ENCODE results near the gene NTMT1. TPM values are rescaled to one million over a fixed set of nuclear protein-coding genes. Genes with fewer than 3 reads are reported as not detected.
"Not testable (repeated sequence)": the region's sequence is repeated elsewhere in the genome, so short reads cannot be mapped to it uniquely, and the experiment has no call there.

Gene NTMT1
- total and polyA plus RNA-seq, 9 of the 15 experiments (the other 6 are each of a cell fraction or from before 2014, with no cell fraction given), result 42.1 to 116 (median 74.7) TPM

- intact Hi-C loops (cut with micrococcal nuclease); DNase-seq (ENCODE audit: extremely low read depth in 1 of 4, low spot score in 3 of 4); BruUV-seq (replicated peaks); H2AFZ ChIP-seq (ENCODE audit: low read depth, low read length); H3K27me3 ChIP-seq (ENCODE audit: control insufficient read depth in 2 of 2, insufficient read depth in 2 of 2, low read length in 2 of 2); H3K4me2 ChIP-seq (ENCODE audit: insufficient read depth, low read length); H3K9ac ChIP-seq (ENCODE audit: insufficient read depth in 1 of 2, low read depth in 2 of 2, low read length in 2 of 2); FAIRE-seq; in situ Hi-C loops (cut with MboI); H3K4me3 ChIP-seq; CTCF ChIA-PET (ENCODE audit: low intra/inter-chr PET ratio); H3K9me3 ChIP-seq (replicated peaks; ENCODE audit: control insufficient read depth, insufficient read depth, low read depth, low read length); H3K27ac ChIP-seq (ENCODE audit: extremely low read depth, low read depth, low read length); ATAC-seq; H3K9me1 ChIP-seq (ENCODE audit: control insufficient read depth, insufficient read depth, low read length): not testable (repeated sequence)
- POLR2A ChIA-PET, result interaction anchor here (0.6 to 2.3 kb wide), 3 partner anchors 10 to 497 kb away, joined by 3 to 11 read pairs (median 6); partner anchors contain the start of gene NTMT1
- peak; percentile 53 for TF ChIP-seq POLR2A (conservative IDR thresholded peaks at IDR 0.05)
- peaks cover 0 to 33% of the 10 kb centered on the region in 2 experiments; a peak in 3 of 5 replicates for H3K4me1 ChIP-seq (replicated peaks in 1 of 2; ENCODE audit: control insufficient read depth in 2 of 2, insufficient read depth in 2 of 2, low read length in 2 of 2)
- H3K36me3 ChIP-seq (ENCODE audit: control insufficient read depth, insufficient read depth, low read length), result peaks cover 82% of the 10 kb centered on the region; the same call in 2 of the 3 replicates
- 95% methylated on average over 10 of the region's 10 CpGs for WGBS (ENCODE audit: insufficient coverage, low coverage, missing lambda C conversion rate)
- peaks cover 29% of the 10 kb centered on the region for H3K79me2 ChIP-seq (ENCODE audit: control insufficient read depth, insufficient read depth, low read length)
- peaks cover 35% of the 10 kb centered on the region for H4K20me1 ChIP-seq (replicated peaks; ENCODE audit: control insufficient read depth, insufficient read depth, low read length)
These were observed 10.4 kb downstream of the NTMT1 start for GRCh38 chr9:129636343-129636742.

- Histone ChIP-seq H3K27ac (ENCODE audit: extremely low read depth, low read depth, low read length) (no peak overlapping the region), H3K4me2 (ENCODE audit: insufficient read depth, low read length) (no peak overlapping the region), H4K20me1 (replicated peaks; ENCODE audit: control insufficient read depth, insufficient read depth, low read length) (peaks cover 31% of the 10 kb centered on the region), H3K4me1 (replicated peaks in 1 of 2; ENCODE audit: control insufficient read depth in 2 of 2, insufficient read depth in 2 of 2, low read length in 2 of 2) (peaks cover 0 to 34% of the 10 kb centered on the region in 2 experiments; a peak in 3 of 5 replicates), H3K9ac (ENCODE audit: insufficient read depth in 1 of 2, low read depth in 2 of 2, low read length in 2 of 2) (no peak overlapping the region), H3K9me1 (ENCODE audit: control insufficient read depth, insufficient read depth, low read length) (no peaks in the 10 kb centered on the region), H3K27me3 (ENCODE audit: control insufficient read depth in 2 of 2, insufficient read depth in 2 of 2, low read length in 2 of 2) (no peaks in the 10 kb centered on the region), H3K79me2 (ENCODE audit: control insufficient read depth, insufficient read depth, low read length) (peaks cover 28% of the 10 kb centered on the region), H3K4me3 (no peak overlapping the region), H2AFZ (ENCODE audit: low read depth, low read length) (no peak overlapping the region), H3K9me3 (replicated peaks; ENCODE audit: control insufficient read depth, insufficient read depth, low read depth, low read length) (no peaks in the 10 kb centered on the region), H3K36me3 (ENCODE audit: control insufficient read depth, insufficient read depth, low read length) (peaks cover 74% of the 10 kb centered on the region; the same call in 2 of the 3 replicates)
- DNase-seq (ENCODE audit: extremely low read depth in 1 of 4, low spot score in 3 of 4) (no peak), FAIRE-seq (no peak), ATAC-seq (no peak; the same call in 2 of the 3 replicates)
- TF ChIP-seq POLR2AphosphoS5 (IDR thresholded peaks at IDR 0.05; ENCODE audit: control insufficient read depth, insufficient read depth, low read depth, low read length) (0 out of 2 replicates have a peak, but pooled peaks have one; percentile 12), POLR2G (IDR thresholded peaks at IDR 0.05; ENCODE audit: low read depth, low read length) (peak; percentile 54), ZNF639 (CRISPR knock-in tag; conservative IDR thresholded peaks at IDR 0.05 in 1 of 2, IDR thresholded peaks at IDR 0.05 in 1 of 2) (no peak), RBFOX2 (IDR thresholded peaks at IDR 0.05; ENCODE audit: low read depth, low read length) (peak; percentile 41; the same call in 1 of the 2 replicates), ATF6 (CRISPR knock-in tag; IDR thresholded peaks at IDR 0.05) (no peak), POLR2B (IDR thresholded peaks at IDR 0.05; ENCODE audit: low read depth, partially characterized antibody) (peak; percentile 15), RBM22 (IDR thresholded peaks at IDR 0.05; ENCODE audit: low read depth, low read length, poor library complexity, severe bottlenecking) (peak; percentile 63)
- 84% methylated on average over 7 of the region's 9 CpGs for WGBS (ENCODE audit: insufficient coverage, low coverage, missing lambda C conversion rate)
- no TSS peak for BruUV-seq (replicated peaks)
- POLR2A ChIA-PET, result interaction anchor here (0.7 to 2.3 kb wide), 4 partner anchors 9 to 12 kb away, joined by 3 to 11 read pairs (median 3); partner anchors contain the start of gene NTMT1
- CTCF ChIA-PET (ENCODE audit: low intra/inter-chr PET ratio), result no interaction called here
- in situ Hi-C loops (cut with MboI), result no loop called here
- intact Hi-C loops (cut with micrococcal nuclease), result no loop called here
These were observed 11.1 kb downstream of the NTMT1 start for GRCh38 chr9:129637102-129637501.

All from K562 (cell line).